ENCODE measurements around the gene UBE3C. TPM values are rescaled to one million over a fixed set of nuclear protein-coding genes. Genes with fewer than 3 reads are reported as not detected.

UBE3C gene
- total and polyA plus RNA-seq, 2 of the 13 experiments (the other 11 are each of a cell fraction or from before 2014, with no cell fraction given), result 27.0 to 48.2 TPM

DNA sequence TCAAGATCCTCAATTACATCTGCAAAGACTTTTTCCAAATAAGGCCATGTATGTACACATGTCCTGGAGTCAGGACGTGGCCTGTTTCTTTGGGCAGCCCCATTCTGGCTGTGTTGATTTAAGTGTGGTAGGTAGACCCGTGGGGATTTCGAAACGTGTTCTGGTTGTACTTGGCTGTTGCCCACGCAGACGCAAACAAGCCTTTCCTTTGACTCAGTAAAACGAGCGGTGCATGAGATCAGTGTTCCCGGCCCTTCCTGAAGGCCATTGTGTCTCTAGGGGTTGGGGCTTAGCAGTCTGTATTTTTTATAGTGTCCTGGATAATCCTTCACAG is 133.2 kb downstream of the UBE3C start:
- H3K27ac ChIP-seq (ENCODE audit: extremely low read length, insufficient read depth, low read length), result peak overlapping the region; percentile 22
- DNase-seq (ENCODE audit: low spot score) (peak; percentile 86), ATAC-seq (peak; percentile 61), FAIRE-seq (peak; percentile 23)
- CTCF ChIA-PET (ENCODE audit: low intra/inter-chr PET ratio, low total read pairs), result no interaction called here
- H3K4me1 ChIP-seq (ENCODE audit: insufficient read depth, low read length), result peaks cover 45% of the 10 kb centered on the region
- H3K9me3 ChIP-seq (ENCODE audit: low read length), result no peaks in the 10 kb centered on the region
- no peak overlapping the region for H3K4me3 ChIP-seq (replicated peaks in 1 of 3; ENCODE audit: insufficient read depth in 1 of 3, low read depth in 2 of 3, low read length in 3 of 3)
- POLR2A ChIA-PET, result no interaction called here
- in situ Hi-C loops (cut with HindIII; ENCODE audit: extremely low pct_ligation_motif_present, low pct_unique_long_range_greater_than_20kb) (loop anchor here (25.0 kb wide), 1 partner anchor 310 kb away; no protein-coding TSS in a partner anchor), intact Hi-C loops (cut with micrococcal nuclease; ENCODE audit: unreplicated experiment) (no loop called here)
- no peak overlapping the region for H2AFZ ChIP-seq (ENCODE audit: low read length)
- peaks cover 7 to 18% of the 10 kb centered on the region in 2 experiments for H3K36me3 ChIP-seq (replicated peaks in 1 of 2; ENCODE audit: control insufficient read depth in 1 of 2, insufficient read depth in 2 of 2, low read length in 2 of 2)
- H4K20me1 ChIP-seq (ENCODE audit: insufficient read depth, low read length), result no peaks in the 10 kb centered on the region
- peak overlapping the region; percentile 30 for H3K4me2 ChIP-seq (ENCODE audit: low read depth, low read length)
- 12% methylated on average over 9 of the region's 9 CpGs for WGBS (ENCODE audit: low lambda C conversion rate)
- no peak overlapping the region for H3K9ac ChIP-seq (ENCODE audit: insufficient read depth, low read depth, low read length)
- H3K27me3 ChIP-seq (ENCODE audit: control insufficient read depth in 1 of 2, insufficient read depth in 2 of 2, low read length in 2 of 2), result no peaks in the 10 kb centered on the region
- H3K79me2 ChIP-seq (ENCODE audit: insufficient read depth, low read length), result no peaks in the 10 kb centered on the region
- no TSS peak for BruUV-seq (replicated peaks)
- TF ChIP-seq, protein P1, sequence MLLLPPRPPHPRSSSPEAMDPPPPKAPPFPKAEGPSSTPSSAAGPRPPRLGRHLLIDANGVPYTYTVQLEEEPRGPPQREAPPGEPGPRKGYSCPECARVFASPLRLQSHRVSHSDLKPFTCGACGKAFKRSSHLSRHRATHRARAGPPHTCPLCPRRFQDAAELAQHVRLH (CRISPR knock-in tag; IDR thresholded peaks at IDR 0.05; ENCODE audit: borderline replicate concordance, low read depth), result no peak
- TF ChIP-seq U2AF2 (IDR thresholded peaks at IDR 0.05; ENCODE audit: low read depth, low read length) (no peak), ZZZ3 (CRISPR knock-in tag; IDR thresholded peaks at IDR 0.05; ENCODE audit: borderline replicate concordance) (no peak), CBFB (CRISPR knock-in tag; IDR thresholded peaks at IDR 0.05) (no peak), GLI4 (CRISPR knock-in tag; IDR thresholded peaks at IDR 0.05; ENCODE audit: borderline replicate concordance) (no peak), KDM2A (CRISPR knock-in tag; IDR thresholded peaks at IDR 0.05; ENCODE audit: borderline replicate concordance, low read depth) (peak; percentile 56; the same call in 1 of the 2 replicates), ZNF501 (CRISPR knock-in tag; IDR thresholded peaks at IDR 0.05) (0 out of 2 replicates have a peak, but pooled peaks have one; percentile 42), ISX (CRISPR knock-in tag; conservative IDR thresholded peaks at IDR 0.05) (no peak), CEBPB (IDR thresholded peaks at IDR 0.05; ENCODE audit: borderline replicate concordance, low read depth, low read length) (peak; percentile 85), TRIM24 (CRISPR knock-in tag; IDR thresholded peaks at IDR 0.05) (no peak), JDP2 (CRISPR knock-in tag; IDR thresholded peaks at IDR 0.05; ENCODE audit: borderline replicate concordance) (no peak), NRL (CRISPR knock-in tag; IDR thresholded peaks at IDR 0.05; ENCODE audit: borderline replicate concordance) (no peak), PHF8 (CRISPR knock-in tag; IDR thresholded peaks at IDR 0.05) (no peak), FOXA1 (IDR thresholded peaks at IDR 0.05) (no peak), FOXA1 (CRISPR knock-in tag; IDR thresholded peaks at IDR 0.05) (peak; percentile 89)
- TF ChIP-seq, protein P2, sequence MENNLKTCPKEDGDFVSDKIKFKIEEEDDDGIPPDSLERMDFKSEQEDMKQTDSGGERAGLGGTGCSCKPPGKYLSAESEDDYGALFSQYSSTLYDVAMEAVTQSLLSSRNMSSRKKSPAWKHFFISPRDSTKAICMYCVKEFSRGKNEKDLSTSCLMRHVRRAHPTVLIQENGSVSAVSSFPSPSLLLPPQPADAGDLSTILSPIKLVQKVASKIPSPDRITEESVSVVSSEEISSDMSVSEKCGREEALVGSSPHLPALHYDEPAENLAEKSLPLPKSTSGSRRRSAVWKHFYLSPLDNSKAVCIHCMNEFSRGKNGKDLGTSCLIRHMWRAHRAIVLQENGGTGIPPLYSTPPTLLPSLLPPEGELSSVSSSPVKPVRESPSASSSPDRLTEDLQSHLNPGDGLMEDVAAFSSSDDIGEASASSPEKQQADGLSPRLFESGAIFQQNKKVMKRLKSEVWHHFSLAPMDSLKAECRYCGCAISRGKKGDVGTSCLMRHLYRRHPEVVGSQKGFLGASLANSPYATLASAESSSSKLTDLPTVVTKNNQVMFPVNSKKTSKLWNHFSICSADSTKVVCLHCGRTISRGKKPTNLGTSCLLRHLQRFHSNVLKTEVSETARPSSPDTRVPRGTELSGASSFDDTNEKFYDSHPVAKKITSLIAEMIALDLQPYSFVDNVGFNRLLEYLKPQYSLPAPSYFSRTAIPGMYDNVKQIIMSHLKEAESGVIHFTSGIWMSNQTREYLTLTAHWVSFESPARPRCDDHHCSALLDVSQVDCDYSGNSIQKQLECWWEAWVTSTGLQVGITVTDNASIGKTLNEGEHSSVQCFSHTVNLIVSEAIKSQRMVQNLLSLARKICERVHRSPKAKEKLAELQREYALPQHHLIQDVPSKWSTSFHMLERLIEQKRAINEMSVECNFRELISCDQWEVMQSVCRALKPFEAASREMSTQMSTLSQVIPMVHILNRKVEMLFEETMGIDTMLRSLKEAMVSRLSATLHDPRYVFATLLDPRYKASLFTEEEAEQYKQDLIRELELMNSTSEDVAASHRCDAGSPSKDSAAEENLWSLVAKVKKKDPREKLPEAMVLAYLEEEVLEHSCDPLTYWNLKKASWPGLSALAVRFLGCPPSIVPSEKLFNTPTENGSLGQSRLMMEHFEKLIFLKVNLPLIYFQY (CRISPR knock-in tag; IDR thresholded peaks at IDR 0.05; ENCODE audit: borderline replicate concordance), result no peak
- TF ChIP-seq, protein P3, sequence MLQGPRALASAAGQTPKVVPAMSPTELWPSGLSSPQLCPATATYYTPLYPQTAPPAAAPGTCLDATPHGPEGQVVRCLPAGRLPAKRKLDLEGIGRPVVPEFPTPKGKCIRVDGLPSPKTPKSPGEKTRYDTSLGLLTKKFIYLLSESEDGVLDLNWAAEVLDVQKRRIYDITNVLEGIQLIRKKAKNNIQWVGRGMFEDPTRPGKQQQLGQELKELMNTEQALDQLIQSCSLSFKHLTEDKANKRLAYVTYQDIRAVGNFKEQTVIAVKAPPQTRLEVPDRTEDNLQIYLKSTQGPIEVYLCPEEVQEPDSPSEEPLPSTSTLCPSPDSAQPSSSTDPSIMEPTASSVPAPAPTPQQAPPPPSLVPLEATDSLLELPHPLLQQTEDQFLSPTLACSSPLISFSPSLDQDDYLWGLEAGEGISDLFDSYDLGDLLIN (CRISPR knock-in tag; IDR thresholded peaks at IDR 0.05; ENCODE audit: borderline replicate concordance), result no peak
- TF ChIP-seq, protein P4, sequence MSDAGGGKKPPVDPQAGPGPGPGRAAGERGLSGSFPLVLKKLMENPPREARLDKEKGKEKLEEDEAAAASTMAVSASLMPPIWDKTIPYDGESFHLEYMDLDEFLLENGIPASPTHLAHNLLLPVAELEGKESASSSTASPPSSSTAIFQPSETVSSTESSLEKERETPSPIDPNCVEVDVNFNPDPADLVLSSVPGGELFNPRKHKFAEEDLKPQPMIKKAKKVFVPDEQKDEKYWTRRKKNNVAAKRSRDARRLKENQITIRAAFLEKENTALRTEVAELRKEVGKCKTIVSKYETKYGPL (CRISPR knock-in tag; IDR thresholded peaks at IDR 0.05), result no peak
- TF ChIP-seq, protein P5, sequence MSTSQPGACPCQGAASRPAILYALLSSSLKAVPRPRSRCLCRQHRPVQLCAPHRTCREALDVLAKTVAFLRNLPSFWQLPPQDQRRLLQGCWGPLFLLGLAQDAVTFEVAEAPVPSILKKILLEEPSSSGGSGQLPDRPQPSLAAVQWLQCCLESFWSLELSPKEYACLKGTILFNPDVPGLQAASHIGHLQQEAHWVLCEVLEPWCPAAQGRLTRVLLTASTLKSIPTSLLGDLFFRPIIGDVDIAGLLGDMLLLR (CRISPR knock-in tag; IDR thresholded peaks at IDR 0.05), result no peak
- TF ChIP-seq, protein P6, sequence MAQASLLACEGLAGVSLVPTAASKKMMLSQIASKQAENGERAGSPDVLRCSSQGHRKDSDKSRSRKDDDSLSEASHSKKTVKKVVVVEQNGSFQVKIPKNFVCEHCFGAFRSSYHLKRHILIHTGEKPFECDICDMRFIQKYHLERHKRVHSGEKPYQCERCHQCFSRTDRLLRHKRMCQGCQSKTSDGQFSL (CRISPR knock-in tag; IDR thresholded peaks at IDR 0.05), result no peak

All from HepG2 (cell line).